Transverse colon (tissue), 4 donors: Measurements from ENCODE around the gene CLCNKA. TPM values are rescaled to one million over a fixed set of nuclear protein-coding genes. Genes with fewer than 3 reads are reported as not detected.

ENCODE experiments used
- DNase-seq: peaks from one replicate; pipeline ENCODE4 v3.0.0-alpha.2; 2019
- H3K27ac ChIP-seq, 4 donors: fragments of 200-600 bp; sonication (generic); 2 replicates each; pipeline ENCODE4 v1.5.1; 2016 to 2018; ENCODE audit warnings: inconsistent platforms in 4 of 4
- H3K27me3 ChIP-seq: fragments of 200-600 bp; sonication (generic); 2 replicates; pipeline ENCODE4 v1.5.1; 2017; ENCODE audit warnings: inconsistent platforms
- H3K36me3 ChIP-seq, 4 donors: fragments of 200-600 bp; sonication (generic); 2 replicates each; pipeline ENCODE4 v1.5.1; 2017 to 2019; ENCODE audit warnings: inconsistent platforms in 4 of 4
- H3K4me1 ChIP-seq, 4 donors: fragments of 200-600 bp; sonication (generic); 2 replicates each; pipeline ENCODE4 v1.5.1; 2017 to 2020; ENCODE audit warnings: inconsistent platforms in 4 of 4
- H3K4me3 ChIP-seq, 4 donors: fragments of 200-600 bp; sonication (generic); 1 replicate in 1 of 4; 2 replicates in 3 of 4; pipeline versions ENCODE4 v1.5.1 to v1.6.1; 2017 to 2019; ENCODE audit warnings: inconsistent platforms in 4 of 4
- H3K9me3 ChIP-seq, 2 donors: fragments of 200-600 bp; sonication (generic); 2 replicates each; pipeline ENCODE4 v1.5.1; 2017 to 2019; ENCODE audit warnings: inconsistent platforms in 2 of 2
- CTCF ChIP-seq, 5 experiments: fragments of 200-600 bp in 3 of 5; fragments of 450-650 bp in 2 of 5; sonication (generic) in 3 of 5; IDR thresholded peaks; 1 replicate in 2 of 5; 2 replicates in 3 of 5; pipeline ENCODE4 v1.5.1; 2016 to 2017; ENCODE audit warnings: antibody characterized with exemption in 5 of 5, inconsistent platforms in 3 of 5, mild to moderate bottlenecking in 2 of 5, moderate library complexity in 1 of 5
- EP300 ChIP-seq: sonication (generic); formaldehyde crosslinking; IDR thresholded peaks from one replicate; pipeline ENCODE4 v1.6.1; 2017; ENCODE audit warnings: antibody characterized with exemption, low read depth
- POLR2A ChIP-seq: fragments of 450-650 bp; IDR thresholded peaks from one replicate; pipeline ENCODE4 v1.6.1; 2016; ENCODE audit warnings: antibody characterized with exemption, mild to moderate bottlenecking, moderate library complexity
- POLR2AphosphoS5 ChIP-seq, 3 donors: sonication (generic); formaldehyde crosslinking; IDR thresholded peaks; one replicate each; pipeline ENCODE4 v1.6.1; 2016; ENCODE audit warnings: antibody characterized with exemption in 3 of 3
- WGBS, 2 donors: methylation state at CpG; one replicate each; pipeline ENCODE4 v1.1.5; 2018; ENCODE audit warnings: low coverage in 1 of 2; 5-methylcytosine and 5-hydroxymethylcytosine counted together
- in situ Hi-C, 4 donors: fragments of 200-750 bp; cut with MboI; loops; one replicate each; pipeline versions ENCODE4 v1.15.0 to v1.15.1; 2017; ENCODE audit warnings: low sequenced_read_pairs in 3 of 4, low pct_ligation_motif_present in 1 of 4, low pct_unique_long_range_greater_than_20kb in 1 of 4
- intact Hi-C: fragments of 100-400 bp; cut with DNase I; formaldehyde crosslinking; loops from one replicate; pipeline ENCODE4 v1.15.1; 2023; ENCODE audit warnings: low total_unique reads
- total RNA-seq, 4 donors: library from RNA; depleted of rRNA; stranded (reverse); fragments of >200 nt; gene quantifications; one replicate each; pipeline ENCODE4 v1.1.0, GENCODE V29; 2016

Gene CLCNKA
- total RNA-seq, 4 donors from 2014 or later: 0.68 to 21.7 (median 0.79) TPM; not detected in 1

GRCh38 chr1:16017076-16017460, 4.8 kb upstream of the CLCNKA start:
- no peak for TF ChIP-seq POLR2AphosphoS5 (IDR thresholded peaks at IDR 0.05)
- no peak for TF ChIP-seq CTCF (IDR thresholded peaks at IDR 0.05)
- no peak for TF ChIP-seq EP300
- no peak for TF ChIP-seq POLR2A
- 76% methylated on average over 10 of the region's 10 CpGs; no CpG with 5 or more reads in 1 of the 2 donors for WGBS, 2 donors
- peak overlapping the region; percentile 2 to 32 (median 20) for H3K4me3 ChIP-seq
- in situ Hi-C loops: no loop called here
- intact Hi-C loops: no loop called here
- no peaks in the 10 kb centered on the region for H3K27me3 ChIP-seq
- peak overlapping the region; percentile 83 to 92 (median 87) for H3K27ac ChIP-seq
- no peaks in the 10 kb centered on the region for H3K9me3 ChIP-seq
- H3K4me1 ChIP-seq: peaks cover 32 to 48% (median 46%) of the 10 kb centered on the region in 4 donors
- no peaks in the 10 kb centered on the region for H3K36me3 ChIP-seq
- DNase-seq: no peak

- Histone ChIP-seq H3K36me3 (no peaks in the 10 kb centered on the region), H3K27me3 (no peaks in the 10 kb centered on the region), H3K9me3 (no peaks in the 10 kb centered on the region), H3K4me1 (peaks cover 28 to 44% (median 44%) of the 10 kb centered on the region in 4 donors), H3K4me3 (peak within 1 kb of the TSS; percentile 2 to 32 (median 20)), H3K27ac (peak within 1 kb of the TSS; percentile 83 to 92 (median 87))
- TF ChIP-seq CTCF (IDR thresholded peaks at IDR 0.05) (no peak), EP300 (peak; percentile 21), POLR2A (peak; percentile 59), POLR2AphosphoS5 (IDR thresholded peaks at IDR 0.05) (peak; percentile 82 to 87 (median 83))
- intact Hi-C loops (no loop called here), in situ Hi-C loops (no loop called here)
- 43% methylated on average over 37 of the region's 37 CpGs; no CpG with 5 or more reads in 1 of the 2 donors for WGBS, 2 donors
- peak; percentile 69 for DNase-seq
Measured at GRCh38 chr1:16017461-16018303, 4.2 kb upstream of the CLCNKA start, which contains the start of gene HSPB7. HSPB7 (minus strand) TSS chr1:16018043; CDS start chr1:16017963, 80 bp downstream.

GRCh38 chr1:16018308-16018707, 3.5 kb upstream of the CLCNKA start:
- DNase-seq: no peak
- Histone ChIP-seq H3K4me3 (no peak overlapping the region), H3K4me1 (peaks cover 22 to 39% (median 38%) of the 10 kb centered on the region in 4 donors), H3K36me3 (no peaks in the 10 kb centered on the region), H3K9me3 (no peaks in the 10 kb centered on the region), H3K27me3 (no peaks in the 10 kb centered on the region), H3K27ac (peak overlapping the region; percentile 83 to 92 (median 87))
- in situ Hi-C loops (no loop called here), intact Hi-C loops (no loop called here)
- 54% methylated on average over 4 of the region's 4 CpGs; no CpG with 5 or more reads in 1 of the 2 donors for WGBS, 2 donors
- TF ChIP-seq EP300: no peak
- TF ChIP-seq POLR2A: no peak
- TF ChIP-seq POLR2AphosphoS5 (IDR thresholded peaks at IDR 0.05): no peak
- TF ChIP-seq CTCF (IDR thresholded peaks at IDR 0.05): no peak
